Measurements from ENCODE around the gene BMPR1B.

The BMPR1B gene

GRCh38 chr4:94757192-94758140 is at the start of gene BMPR1B:
TSS of gene BMPR1B (plus strand) at chr4:94757955. CDS start at chr4:95104425, 346,470 bp downstream.
- in situ Hi-C loops (cut with MboI; ENCODE audit: low sequenced_read_pairs), result no loop called here
- Histone ChIP-seq H3K27me3 (ENCODE audit: low read depth) (no peaks in the 10 kb centered on the region), H3K4me3 (peak within 1 kb of the TSS; percentile 49), H3K36me3 (replicated peaks) (no peaks in the 10 kb centered on the region), H3K9me3 (no peaks in the 10 kb centered on the region), H3K4me1 (peaks cover 12% of the 10 kb centered on the region)
- peak; percentile 65 to 74 for DNase-seq (ENCODE audit: low spot score in 2 of 2)

GRCh38 chr4:94711635-94712034 is 46.1 kb upstream of the BMPR1B start:
- in situ Hi-C loops (cut with MboI; ENCODE audit: low sequenced_read_pairs), result no loop called here
- Histone ChIP-seq H3K36me3 (replicated peaks) (no peaks in the 10 kb centered on the region), H3K9me3 (0 out of 2 replicates have a peak, but pooled peaks cover 2% of the 10 kb centered on the region), H3K4me1 (no peaks in the 10 kb centered on the region), H3K4me3 (no peak overlapping the region), H3K27me3 (ENCODE audit: low read depth) (no peaks in the 10 kb centered on the region)
- no peak for DNase-seq (ENCODE audit: low spot score in 2 of 2)

- H3K4me1 ChIP-seq, result no peaks in the 10 kb centered on the region
- H3K36me3 ChIP-seq (replicated peaks), result no peaks in the 10 kb centered on the region
- no peaks in the 10 kb centered on the region for H3K9me3 ChIP-seq
- in situ Hi-C loops (cut with MboI; ENCODE audit: low sequenced_read_pairs), result no loop called here
- no peak for DNase-seq (ENCODE audit: low spot score in 2 of 2)
- no peaks in the 10 kb centered on the region for H3K27me3 ChIP-seq (ENCODE audit: low read depth)
- no peak overlapping the region for H3K4me3 ChIP-seq
Measured at GRCh38 chr4:94714365-94715160, 43.2 kb upstream of the BMPR1B start.

GRCh38 chr4:94715726-94716125 is 42.0 kb upstream of the BMPR1B start:
- no peak overlapping the region for H3K4me3 ChIP-seq
- no peaks in the 10 kb centered on the region for H3K36me3 ChIP-seq (replicated peaks)
- no peaks in the 10 kb centered on the region for H3K9me3 ChIP-seq
- H3K4me1 ChIP-seq, result no peaks in the 10 kb centered on the region
- in situ Hi-C loops (cut with MboI; ENCODE audit: low sequenced_read_pairs), result no loop called here
- DNase-seq (ENCODE audit: low spot score in 2 of 2), result no peak
- H3K27me3 ChIP-seq (ENCODE audit: low read depth), result no peaks in the 10 kb centered on the region

GRCh38 chr4:94721310-94721709 is 36.4 kb upstream of the BMPR1B start:
- in situ Hi-C loops (cut with MboI; ENCODE audit: low sequenced_read_pairs), result no loop called here
- Histone ChIP-seq H3K9me3 (no peaks in the 10 kb centered on the region), H3K27me3 (ENCODE audit: low read depth) (no peaks in the 10 kb centered on the region), H3K4me3 (no peak overlapping the region), H3K4me1 (no peaks in the 10 kb centered on the region), H3K36me3 (replicated peaks) (no peaks in the 10 kb centered on the region)
- DNase-seq (ENCODE audit: low spot score in 2 of 2), result no peak

GRCh38 chr4:94722270-94722669 is 35.5 kb upstream of the BMPR1B start:
- Histone ChIP-seq H3K4me3 (no peak overlapping the region), H3K9me3 (no peaks in the 10 kb centered on the region), H3K36me3 (replicated peaks) (no peaks in the 10 kb centered on the region), H3K4me1 (no peaks in the 10 kb centered on the region), H3K27me3 (ENCODE audit: low read depth) (no peaks in the 10 kb centered on the region)
- no peak for DNase-seq (ENCODE audit: low spot score in 2 of 2)
- in situ Hi-C loops (cut with MboI; ENCODE audit: low sequenced_read_pairs), result no loop called here

- in situ Hi-C loops (cut with MboI; ENCODE audit: low sequenced_read_pairs), result no loop called here
- Histone ChIP-seq H3K27me3 (ENCODE audit: low read depth) (no peaks in the 10 kb centered on the region), H3K4me3 (no peak overlapping the region), H3K36me3 (replicated peaks) (no peaks in the 10 kb centered on the region), H3K9me3 (no peaks in the 10 kb centered on the region), H3K4me1 (no peaks in the 10 kb centered on the region)
- no peak for DNase-seq (ENCODE audit: low spot score in 2 of 2)
Measured at GRCh38 chr4:94722748-94723147, 35.0 kb upstream of the BMPR1B start.

- H3K4me3 ChIP-seq, result no peak overlapping the region
- H3K4me1 ChIP-seq, result no peaks in the 10 kb centered on the region
- H3K27me3 ChIP-seq (ENCODE audit: low read depth), result no peaks in the 10 kb centered on the region
- DNase-seq (ENCODE audit: low spot score in 2 of 2), result no peak
- in situ Hi-C loops (cut with MboI; ENCODE audit: low sequenced_read_pairs), result no loop called here
- H3K9me3 ChIP-seq, result no peaks in the 10 kb centered on the region
- no peaks in the 10 kb centered on the region for H3K36me3 ChIP-seq (replicated peaks)
Measured at GRCh38 chr4:94724016-94724790, 33.6 kb upstream of the BMPR1B start.

GRCh38 chr4:94726524-94727123 is 31.1 kb upstream of the BMPR1B start:
- Histone ChIP-seq H3K27me3 (ENCODE audit: low read depth) (no peaks in the 10 kb centered on the region), H3K4me3 (no peak overlapping the region), H3K9me3 (no peaks in the 10 kb centered on the region), H3K36me3 (replicated peaks) (no peaks in the 10 kb centered on the region), H3K4me1 (no peaks in the 10 kb centered on the region)
- DNase-seq (ENCODE audit: low spot score in 2 of 2), result no peak
- in situ Hi-C loops (cut with MboI; ENCODE audit: low sequenced_read_pairs), result no loop called here

- H3K27me3 ChIP-seq (ENCODE audit: low read depth), result no peaks in the 10 kb centered on the region
- no peaks in the 10 kb centered on the region for H3K9me3 ChIP-seq
- H3K36me3 ChIP-seq (replicated peaks), result no peaks in the 10 kb centered on the region
- no peak for DNase-seq (ENCODE audit: low spot score in 2 of 2)
- H3K4me1 ChIP-seq, result no peaks in the 10 kb centered on the region
- H3K4me3 ChIP-seq, result no peak overlapping the region
- in situ Hi-C loops (cut with MboI; ENCODE audit: low sequenced_read_pairs), result no loop called here
Measured at GRCh38 chr4:94728056-94728766, 29.5 kb upstream of the BMPR1B start.

- no peaks in the 10 kb centered on the region for H3K36me3 ChIP-seq (replicated peaks)
- no peaks in the 10 kb centered on the region for H3K4me1 ChIP-seq
- H3K9me3 ChIP-seq, result no peaks in the 10 kb centered on the region
- no peak overlapping the region for H3K4me3 ChIP-seq
- H3K27me3 ChIP-seq (ENCODE audit: low read depth), result no peaks in the 10 kb centered on the region
- in situ Hi-C loops (cut with MboI; ENCODE audit: low sequenced_read_pairs), result no loop called here
- DNase-seq (ENCODE audit: low spot score in 2 of 2), result no peak
Measured at GRCh38 chr4:94732358-94732698, 25.4 kb upstream of the BMPR1B start.

GRCh38 chr4:94739741-94740140 is 18.0 kb upstream of the BMPR1B start:
- H3K36me3 ChIP-seq (replicated peaks), result no peaks in the 10 kb centered on the region
- H3K4me3 ChIP-seq, result no peak overlapping the region
- no peaks in the 10 kb centered on the region for H3K27me3 ChIP-seq (ENCODE audit: low read depth)
- no peak for DNase-seq (ENCODE audit: low spot score in 2 of 2)
- peaks cover 9% of the 10 kb centered on the region for H3K4me1 ChIP-seq
- in situ Hi-C loops (cut with MboI; ENCODE audit: low sequenced_read_pairs), result no loop called here
- no peaks in the 10 kb centered on the region for H3K9me3 ChIP-seq

- no peaks in the 10 kb centered on the region for H3K9me3 ChIP-seq
- no peaks in the 10 kb centered on the region for H3K27me3 ChIP-seq (ENCODE audit: low read depth)
- DNase-seq (ENCODE audit: low spot score in 2 of 2), result no peak
- in situ Hi-C loops (cut with MboI; ENCODE audit: low sequenced_read_pairs), result no loop called here
- no peaks in the 10 kb centered on the region for H3K36me3 ChIP-seq (replicated peaks)
- H3K4me3 ChIP-seq, result no peak overlapping the region
- peaks cover 9% of the 10 kb centered on the region for H3K4me1 ChIP-seq
Measured at GRCh38 chr4:94741304-94741703, 16.5 kb upstream of the BMPR1B start.

All from HAP-1 (cell line).